Keratinocyte (primary cell): ENCODE results near the gene OGDH. TPM values are rescaled to one million over a fixed set of nuclear protein-coding genes. Genes with fewer than 3 reads are reported as not detected.

Source experiments
- DNase-seq: peaks from one replicate; pipeline ENCODE4 v3.0.0-alpha.2; 2011; ENCODE audit warnings: low read depth, missing footprints, low spot score
- FAIRE-seq: peaks from 2 replicates; lab custom pipeline; 2011; peaks lifted over from hg19 to GRCh38; lab: Jason Lieb, UNC
- H2AFZ ChIP-seq: 2 replicates; pipeline ENCODE4 v1.6.0; 2012; ENCODE audit warnings: low read length, control low read depth, inconsistent platforms; ENCODE audit not compliant: control insufficient read depth
- H3K27ac ChIP-seq: 2 replicates; pipeline ENCODE4 v1.5.1; 2011; ENCODE audit warnings: low read length; ENCODE audit not compliant: control insufficient read depth, insufficient read depth
- H3K27me3 ChIP-seq: 3 replicates; pipeline ENCODE4 v1.6.0; 2011; ENCODE audit warnings: low read length; ENCODE audit not compliant: control insufficient read depth, insufficient read depth; ENCODE audit errors: extremely low read depth
- H3K36me3 ChIP-seq, 2 experiments: 2 replicates in 1 of 2; 3 replicates in 1 of 2; pipeline ENCODE4 v1.5.1; 2011; ENCODE audit warnings: low read length in 2 of 2, mild to moderate bottlenecking in 1 of 2; ENCODE audit not compliant: control insufficient read depth in 2 of 2, insufficient read depth in 2 of 2; ENCODE audit errors: extremely low read depth in 1 of 2
- H3K4me1 ChIP-seq: 3 replicates; pipeline ENCODE4 v1.5.1; 2011; ENCODE audit warnings: low read length; ENCODE audit not compliant: control insufficient read depth, insufficient read depth; ENCODE audit errors: extremely low read depth
- H3K4me2 ChIP-seq: 3 replicates; pipeline ENCODE4 v1.6.0; 2011; ENCODE audit warnings: low read depth, low read length; ENCODE audit not compliant: control insufficient read depth, insufficient read depth; ENCODE audit errors: extremely low read depth
- H3K4me3 ChIP-seq, 3 experiments: fragments of 200-600 bp in 1 of 3; sonication (generic) in 1 of 3; 2 replicates in 2 of 3; 3 replicates in 1 of 3; pipeline ENCODE4 v1.5.1; 2011 to 2016; ENCODE audit warnings: low read length in 3 of 3, mild to moderate bottlenecking in 3 of 3, control low read depth in 2 of 3, inconsistent platforms in 1 of 3, low read depth in 1 of 3, mixed read lengths in 1 of 3, mixed run types in 1 of 3, moderate library complexity in 1 of 3; ENCODE audit not compliant: control insufficient read depth in 2 of 3, insufficient read depth in 2 of 3; ENCODE audit errors: extremely low read depth in 1 of 3
- H3K79me2 ChIP-seq: 2 replicates; pipeline ENCODE4 v1.6.0; 2012; ENCODE audit warnings: low read length; ENCODE audit not compliant: control insufficient read depth, insufficient read depth
- H3K9ac ChIP-seq: 3 replicates; pipeline ENCODE4 v1.6.0; 2011; ENCODE audit warnings: low read length; ENCODE audit not compliant: control insufficient read depth, insufficient read depth; ENCODE audit errors: extremely low read depth
- H3K9me1 ChIP-seq: 3 replicates; pipeline ENCODE4 v1.6.0; 2011; ENCODE audit warnings: low read length; ENCODE audit not compliant: control insufficient read depth, insufficient read depth; ENCODE audit errors: extremely low read depth
- H3K9me3 ChIP-seq: 2 replicates; pipeline ENCODE4 v1.5.1; 2012; ENCODE audit warnings: low read depth, low read length; ENCODE audit not compliant: control insufficient read depth
- H4K20me1 ChIP-seq: 3 replicates; pipeline ENCODE4 v1.6.0; 2011; ENCODE audit warnings: low read length; ENCODE audit not compliant: control insufficient read depth, insufficient read depth; ENCODE audit errors: extremely low read depth
- CTCF ChIP-seq, 3 experiments: IDR thresholded peaks in 1 of 3; conservative IDR thresholded peaks in 1 of 3; optimal IDR thresholded peaks in 1 of 3; 2 replicates in 2 of 3; 3 replicates in 1 of 3; pipeline versions ENCODE3 to v1.5.1; 2011; ENCODE audit warnings: low read length in 3 of 3, mild to moderate bottlenecking in 3 of 3, moderate library complexity in 2 of 3, control low read depth in 1 of 3, inconsistent platforms in 1 of 3; ENCODE audit not compliant: insufficient read depth in 2 of 3; ENCODE audit errors: extremely low read depth in 1 of 3
- EZH2 ChIP-seq: IDR thresholded peaks from one replicate; pipeline ENCODE4 v1.6.1; 2012; ENCODE audit warnings: inconsistent platforms, mild to moderate bottlenecking, low read length, moderate library complexity
- dilution Hi-C: fragments of 300-500 bp; cut with MboI; formaldehyde crosslinking; loops from one replicate; pipeline ENCODE4 v1.7.0; 2020; ENCODE audit warnings: low sequenced_read_pairs; ENCODE audit not compliant: extremely low pct_ligation_motif_present
- polyA plus RNA-seq, 5 experiments: library from polyadenylated mRNA; depleted of rRNA in 3 of 5; stranded (reverse) in 3 of 5; stranded (forward) in 1 of 5; unstranded in 1 of 5; fragments of >200 nt; gene quantifications; 1 replicate in 1 of 5; 2 replicates in 3 of 5; 3 replicates in 1 of 5; pipeline versions ENCODE4 v1.2.1 to v1.2.3, GENCODE V29; 2011 to 2012; ENCODE audit warnings: missing spikeins in 2 of 5, low read depth in 1 of 5, low replicate concordance in 1 of 5

OGDH gene
- polyA plus RNA-seq, 1 donor (not counting 4 experiments of a cell fraction or from before 2014, with no cell fraction given): 46.4 TPM

GRCh38 chr7:44643206-44643605 is 36.8 kb downstream of the OGDH start:
- FAIRE-seq: no peak
- Histone ChIP-seq H3K27ac (no peak overlapping the region), H3K36me3 (peaks cover 15 to 27% of the 10 kb centered on the region in 2 experiments), H2AFZ (no peak overlapping the region), H4K20me1 (no peaks in the 10 kb centered on the region), H3K4me1 (peaks cover 25% of the 10 kb centered on the region), H3K9me3 (no peaks in the 10 kb centered on the region), H3K27me3 (no peaks in the 10 kb centered on the region), H3K4me2 (no peak overlapping the region), H3K79me2 (peaks cover 3% of the 10 kb centered on the region), H3K9ac (no peak overlapping the region), H3K4me3 (no peak overlapping the region), H3K9me1 (peaks cover 2% of the 10 kb centered on the region)
- no peak for DNase-seq
- TF ChIP-seq CTCF (optimal IDR thresholded peaks at IDR 0.05 in 1 of 3, IDR thresholded peaks at IDR 0.05 in 1 of 3, conservative IDR thresholded peaks at IDR 0.05 in 1 of 3; ENCODE audit: extremely low read depth in 1 of 3, insufficient read depth in 2 of 3, low read length in 3 of 3) (no peak), EZH2 (no peak)
- dilution Hi-C loops: no loop called here

- no peaks in the 10 kb centered on the region for H3K27me3 ChIP-seq
- no peak for FAIRE-seq
- dilution Hi-C loops: no loop called here
- H3K36me3 ChIP-seq: peaks cover 27 to 37% of the 10 kb centered on the region in 2 experiments
- H3K79me2 ChIP-seq: peaks cover 3% of the 10 kb centered on the region
- peaks cover 2% of the 10 kb centered on the region for H3K9me1 ChIP-seq
- H3K9ac ChIP-seq: no peak overlapping the region
- no peaks in the 10 kb centered on the region for H4K20me1 ChIP-seq
- no peaks in the 10 kb centered on the region for H3K9me3 ChIP-seq
- H3K27ac ChIP-seq: no peak overlapping the region
- TF ChIP-seq EZH2 (no peak), CTCF (optimal IDR thresholded peaks at IDR 0.05 in 1 of 3, IDR thresholded peaks at IDR 0.05 in 1 of 3, conservative IDR thresholded peaks at IDR 0.05 in 1 of 3; ENCODE audit: extremely low read depth in 1 of 3, insufficient read depth in 2 of 3, low read length in 3 of 3) (no peak)
- H2AFZ ChIP-seq: no peak overlapping the region
- no peak overlapping the region for H3K4me3 ChIP-seq
- peaks cover 4% of the 10 kb centered on the region for H3K4me1 ChIP-seq
- no peak overlapping the region for H3K4me2 ChIP-seq
- no peak for DNase-seq
Observed at GRCh38 chr7:44645254-44645653, 38.8 kb downstream of the OGDH start.
